Mesodermal cell (in vitro differentiated cells): ENCODE measurements around the gene SCEL.
"Not testable (repeated sequence)": the region's sequence is repeated elsewhere in the genome, so short reads cannot be mapped to it uniquely, and the experiment has no call there.

Source experiments
- H3K27ac ChIP-seq: 2 replicates; pipeline ENCODE4 v1.7.0; 2013; ENCODE audit warnings: mild to moderate bottlenecking, low read depth, low read length, moderate library complexity; ENCODE audit not compliant: severe bottlenecking
- H3K36me3 ChIP-seq: 2 replicates; pipeline ENCODE4 v1.7.1; 2013; ENCODE audit warnings: mild to moderate bottlenecking, low read length, moderate library complexity; ENCODE audit not compliant: control insufficient read depth, insufficient read depth
- H3K4me1 ChIP-seq: one replicate; pipeline ENCODE4 v1.7.1; 2013; ENCODE audit warnings: mild to moderate bottlenecking, low read length; ENCODE audit not compliant: insufficient read depth, control insufficient read depth, poor library complexity, severe bottlenecking
- H3K4me3 ChIP-seq: 2 replicates; pipeline ENCODE4 v1.7.0; 2013; ENCODE audit warnings: low read length, control low read depth, mild to moderate bottlenecking; ENCODE audit not compliant: insufficient read depth, poor library complexity, severe bottlenecking; ENCODE audit errors: extremely low read depth
- H3K9me3 ChIP-seq: 2 replicates; pipeline ENCODE4 v1.7.1; 2013; ENCODE audit warnings: mild to moderate bottlenecking, low read length, moderate library complexity; ENCODE audit not compliant: control insufficient read depth
- WGBS, 2 experiments: methylation state at CpG; one replicate each; pipeline ENCODE4 v1.1.5; 2013; ENCODE audit warnings: missing lambda C conversion rate in 2 of 2; ENCODE audit not compliant: insufficient coverage in 2 of 2; 5-methylcytosine and 5-hydroxymethylcytosine counted together

Gene SCEL

DNA sequence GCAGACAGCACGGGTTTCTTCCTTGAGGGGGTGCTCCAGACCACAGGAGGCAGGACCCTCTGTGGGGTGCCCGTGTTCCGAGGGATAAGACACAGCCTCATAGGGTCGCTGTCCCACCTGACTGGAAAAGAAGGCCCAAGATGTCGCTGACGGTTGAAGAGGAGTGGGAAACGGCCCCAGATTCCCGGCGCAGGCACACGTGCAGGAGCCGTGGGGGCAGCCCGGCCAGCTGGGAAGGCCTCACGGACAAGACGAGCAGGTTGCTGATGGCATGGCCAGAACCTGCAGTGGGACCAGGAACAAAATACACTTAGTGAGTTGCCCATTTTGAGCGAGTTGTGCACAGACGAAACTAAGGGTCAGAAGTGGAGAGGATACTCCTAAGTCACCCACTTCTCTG, 126.8 kb downstream of the SCEL start:
- not testable (repeated sequence) for H3K4me1 ChIP-seq, H3K27ac ChIP-seq
- 81 to 97% methylated on average over 9 to 14 of the region's 16 CpGs for WGBS, 2 experiments

DNA sequence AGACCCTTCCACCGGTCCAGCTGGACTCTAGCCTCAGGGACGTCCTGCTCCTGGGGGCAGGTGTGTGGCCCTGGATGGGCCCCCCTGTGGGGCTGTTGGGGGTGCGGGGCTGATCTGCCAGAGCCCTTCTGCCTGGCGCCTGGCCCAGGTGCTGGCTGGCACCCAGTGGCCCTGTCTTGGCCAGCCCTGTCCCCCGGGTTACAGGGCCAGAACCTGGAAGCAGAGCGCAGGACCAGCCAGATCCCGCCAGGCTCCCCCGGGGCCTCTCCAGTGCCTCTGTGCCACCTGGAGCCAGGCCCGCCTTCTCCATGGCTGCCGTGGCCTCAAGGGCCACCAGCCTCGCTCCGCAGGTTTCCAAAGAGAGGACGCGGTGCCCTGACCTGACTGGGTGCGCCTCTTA, 127.3 kb downstream of the SCEL start:
- H3K4me3 ChIP-seq, H3K4me1 ChIP-seq, H3K9me3 ChIP-seq, H3K27ac ChIP-seq, H3K36me3 ChIP-seq: not testable (repeated sequence)
- no CpG with 5 or more reads among the region's 15 CpGs for WGBS, 2 experiments

More for the DNA sequence above, 126.8 kb downstream of the SCEL start:
- H3K4me3 ChIP-seq, H3K9me3 ChIP-seq, H3K36me3 ChIP-seq: not testable (repeated sequence)

DNA sequence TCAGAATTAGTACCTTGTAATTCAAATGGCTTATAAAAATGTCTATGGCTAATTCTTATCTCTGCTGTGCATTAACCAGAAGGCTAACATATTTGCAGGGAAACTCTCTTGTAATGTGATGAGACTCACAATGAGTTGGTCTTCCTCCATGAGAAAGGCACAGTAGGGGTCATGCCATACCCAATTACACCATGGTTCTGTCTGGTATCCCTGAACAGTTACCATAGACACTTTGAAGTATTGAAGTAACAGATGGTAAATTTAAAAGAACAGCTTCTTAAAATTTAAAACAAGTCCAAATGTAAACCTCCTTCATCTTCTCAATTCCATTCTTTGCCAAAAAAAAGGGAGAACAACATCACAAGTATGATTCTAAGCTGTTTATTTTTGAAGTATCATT, 139.3 kb downstream of the SCEL start:
- H3K9me3 ChIP-seq: peaks cover 2% of the 10 kb centered on the region
- no peak overlapping the region for H3K4me3 ChIP-seq
- H3K36me3 ChIP-seq: no peaks in the 10 kb centered on the region
- H3K27ac ChIP-seq: no peak overlapping the region
- H3K4me1 ChIP-seq: peaks cover 3% of the 10 kb centered on the region

GRCh38 chr13:77678691-77679235, 143.3 kb downstream of the SCEL start:
- Histone ChIP-seq H3K27ac (no peak overlapping the region), H3K36me3 (no peaks in the 10 kb centered on the region), H3K4me3 (no peak overlapping the region), H3K9me3 (peaks cover 2% of the 10 kb centered on the region), H3K4me1 (peaks cover 3% of the 10 kb centered on the region)
- 87 to 91% methylated on average over 5 of the region's 5 CpGs for WGBS, 2 experiments

DNA sequence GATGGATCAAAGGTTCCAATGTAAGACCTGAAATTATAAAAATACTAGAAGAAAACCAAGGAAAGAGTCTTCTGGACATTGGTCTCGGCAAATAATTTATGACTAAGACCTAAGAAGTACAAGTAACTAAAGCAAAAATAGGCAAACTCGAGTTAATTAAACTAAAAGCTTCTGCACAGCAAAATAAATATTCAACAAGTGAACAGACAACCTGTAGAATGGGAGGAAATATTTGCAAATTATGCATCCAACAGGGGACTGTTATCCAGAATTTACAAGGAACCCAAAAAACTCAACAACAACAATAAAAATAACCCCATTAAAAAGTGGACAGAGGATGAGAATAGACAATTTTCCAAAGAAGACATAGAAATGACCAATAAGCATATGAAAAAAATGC, 152.3 kb downstream of the SCEL start:
- H3K9me3 ChIP-seq: no peaks in the 10 kb centered on the region
- 100% methylated on average over 1 of the region's 2 CpGs; no CpG with 5 or more reads in 1 of the 2 experiments for WGBS, 2 experiments
- no peaks in the 10 kb centered on the region for H3K36me3 ChIP-seq
- no peak overlapping the region for H3K4me3 ChIP-seq
- H3K4me1 ChIP-seq: no peaks in the 10 kb centered on the region
- no peak overlapping the region for H3K27ac ChIP-seq

DNA sequence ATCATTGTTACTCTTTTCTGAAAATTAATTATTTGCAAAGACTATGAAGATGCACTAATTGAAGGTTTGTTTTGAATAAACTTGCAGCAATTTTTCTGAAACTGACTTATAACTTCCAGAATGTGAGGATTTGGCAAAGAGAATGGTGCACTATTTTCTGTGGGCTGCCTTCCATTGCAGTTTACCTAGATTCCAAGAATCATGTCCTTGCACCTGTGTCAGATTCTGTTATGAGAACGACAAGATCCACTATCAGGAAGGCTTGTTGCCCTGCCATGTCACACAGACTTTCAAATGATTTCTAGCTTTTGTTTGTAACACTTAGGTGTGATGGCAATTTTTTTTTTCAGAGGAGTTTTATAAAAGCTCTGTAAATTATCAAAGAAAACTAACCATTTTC, 156.4 kb downstream of the SCEL start:
- Histone ChIP-seq H3K4me1 (no peaks in the 10 kb centered on the region), H3K36me3 (no peaks in the 10 kb centered on the region), H3K9me3 (no peaks in the 10 kb centered on the region), H3K27ac (no peak overlapping the region), H3K4me3 (no peak overlapping the region)
- WGBS, 2 experiments: 100% methylated on average over 1 of the region's 1 CpG; no CpG with 5 or more reads in 1 of the 2 experiments

DNA sequence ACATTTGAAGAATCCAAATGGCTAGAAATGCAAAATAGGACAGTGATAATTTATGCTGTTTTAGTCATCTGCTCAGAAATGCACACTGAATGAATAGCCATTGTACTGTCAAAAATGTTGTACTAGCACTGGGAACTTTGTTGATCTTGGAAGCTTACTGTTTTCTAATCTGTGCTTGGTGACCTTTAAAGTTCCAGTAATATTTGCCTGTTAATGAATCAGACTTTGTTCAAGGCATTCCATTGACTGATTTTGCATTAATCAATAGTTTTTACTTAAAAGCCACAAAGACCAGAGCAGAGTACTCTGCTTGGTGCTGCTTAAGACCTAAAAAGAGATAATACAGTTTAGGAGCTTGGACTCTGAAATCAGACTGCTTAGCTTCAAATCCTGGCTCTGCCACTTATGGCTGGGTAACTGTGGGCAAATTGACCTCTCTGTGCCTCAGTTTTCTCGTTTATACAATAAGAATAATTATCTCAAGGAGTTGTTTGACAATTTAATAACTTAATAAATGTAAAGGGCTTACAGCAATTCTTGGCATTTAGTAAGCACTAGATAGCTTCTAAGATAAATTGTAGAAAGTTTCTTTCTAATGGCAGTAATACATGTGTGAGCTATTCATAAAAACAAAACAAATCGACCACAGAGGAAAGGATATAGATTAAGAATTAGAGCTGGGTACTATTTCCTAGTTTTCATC, 157.4 kb downstream of the SCEL start:
- WGBS, 2 experiments: no CpG with 5 or more reads among the region's 2 CpGs
- Histone ChIP-seq H3K27ac (no peak overlapping the region), H3K4me1 (no peaks in the 10 kb centered on the region), H3K9me3 (no peaks in the 10 kb centered on the region), H3K4me3 (no peak overlapping the region), H3K36me3 (no peaks in the 10 kb centered on the region)

GRCh38 chr13:77693449-77693940, 158.0 kb downstream of the SCEL start:
- Histone ChIP-seq H3K27ac (no peak overlapping the region), H3K4me3 (no peak overlapping the region), H3K9me3 (no peaks in the 10 kb centered on the region), H3K4me1 (no peaks in the 10 kb centered on the region), H3K36me3 (no peaks in the 10 kb centered on the region)
- 60 to 93% methylated on average over 2 of the region's 2 CpGs for WGBS, 2 experiments
